ENCODE data around the gene SGMS1. TPM values are rescaled to one million over a fixed set of nuclear protein-coding genes. Genes with fewer than 3 reads are reported as not detected.
A peak's percentile ranks its signal among the peaks of the same experiment; 100 is the strongest.

The SGMS1 gene
- polyA plus RNA-seq, 3 donors: 53.2 to 57.3 (median 54.7) TPM

- DNase-seq (ENCODE audit: low read depth in 3 of 3, low spot score in 2 of 3): no peak
Observed at GRCh38 chr10:50636618-50637579, 13.1 kb upstream of the SGMS1 start.

DNA sequence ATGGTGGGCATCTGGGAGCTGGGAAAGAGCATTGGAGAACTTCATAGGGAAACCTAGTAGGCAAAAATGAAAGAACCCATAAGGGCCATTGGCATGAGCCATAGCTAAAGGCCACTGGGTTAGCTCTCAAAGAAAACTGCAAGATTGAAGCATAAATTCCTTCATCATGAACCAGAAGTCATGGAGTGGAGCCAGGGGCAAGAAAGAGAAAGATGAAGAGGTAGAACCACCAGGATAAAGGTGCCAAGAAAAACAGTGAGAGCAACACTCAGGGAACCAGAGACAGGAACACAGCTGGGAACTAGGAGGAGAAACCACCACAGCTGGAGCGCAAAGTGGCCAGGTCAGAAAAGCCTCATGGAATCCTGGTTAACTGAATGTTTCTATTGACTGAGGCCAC is 11.5 kb upstream of the SGMS1 start:
- DNase-seq (ENCODE audit: low read depth in 3 of 3, low spot score in 2 of 3): no peak

DNA sequence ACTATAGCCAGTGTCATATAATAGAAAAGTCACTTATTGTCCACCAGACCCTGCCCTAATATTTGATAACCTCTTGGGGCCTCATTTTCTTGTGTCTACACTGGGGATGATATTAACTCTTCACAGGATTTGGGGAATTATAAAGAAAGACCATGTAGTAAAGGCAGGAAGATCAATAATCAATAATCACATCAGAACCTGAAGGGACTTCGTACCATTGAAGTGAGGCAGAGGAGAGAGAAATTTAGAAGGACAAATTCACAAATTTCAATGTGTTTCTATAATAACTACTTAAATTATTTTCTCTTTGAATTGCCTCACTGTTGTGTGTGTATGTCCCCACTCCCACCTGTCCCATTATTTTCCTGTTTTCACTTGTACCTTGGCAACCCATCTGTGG is 10.7 kb upstream of the SGMS1 start:
- DNase-seq (ENCODE audit: low read depth in 3 of 3, low spot score in 2 of 3): no peak

GRCh38 chr10:50631052-50631451 is 7.3 kb upstream of the SGMS1 start:
- no peak for DNase-seq (ENCODE audit: low read depth in 3 of 3, low spot score in 2 of 3)

GRCh38 chr10:50629495-50630122 is 5.9 kb upstream of the SGMS1 start:
- DNase-seq (ENCODE audit: low read depth in 3 of 3, low spot score in 2 of 3): no peak

DNA sequence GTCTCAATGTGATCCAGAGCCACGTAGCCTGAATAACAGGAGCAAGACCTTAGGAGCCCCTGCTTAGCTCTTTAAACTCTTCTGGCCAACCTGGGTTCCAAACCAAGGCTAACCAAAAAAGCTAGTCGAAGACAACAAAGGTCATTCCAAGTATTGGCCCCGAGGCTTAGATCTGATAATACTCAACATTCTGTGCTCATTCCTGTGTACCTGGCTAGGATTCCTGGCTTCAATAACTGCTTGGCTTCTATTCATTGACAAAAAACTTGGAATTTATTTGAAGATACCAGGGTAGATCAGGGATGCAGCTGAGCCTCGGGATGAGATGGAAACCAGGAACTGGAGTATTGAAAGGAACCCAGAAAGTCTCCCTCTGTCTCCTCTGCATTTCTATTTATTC is 4.1 kb upstream of the SGMS1 start:
- no peak for DNase-seq (ENCODE audit: low read depth in 3 of 3, low spot score in 2 of 3)

GRCh38 chr10:50627443-50627842 is 3.7 kb upstream of the SGMS1 start:
- DNase-seq (ENCODE audit: low read depth in 3 of 3, low spot score in 2 of 3): no peak

DNA sequence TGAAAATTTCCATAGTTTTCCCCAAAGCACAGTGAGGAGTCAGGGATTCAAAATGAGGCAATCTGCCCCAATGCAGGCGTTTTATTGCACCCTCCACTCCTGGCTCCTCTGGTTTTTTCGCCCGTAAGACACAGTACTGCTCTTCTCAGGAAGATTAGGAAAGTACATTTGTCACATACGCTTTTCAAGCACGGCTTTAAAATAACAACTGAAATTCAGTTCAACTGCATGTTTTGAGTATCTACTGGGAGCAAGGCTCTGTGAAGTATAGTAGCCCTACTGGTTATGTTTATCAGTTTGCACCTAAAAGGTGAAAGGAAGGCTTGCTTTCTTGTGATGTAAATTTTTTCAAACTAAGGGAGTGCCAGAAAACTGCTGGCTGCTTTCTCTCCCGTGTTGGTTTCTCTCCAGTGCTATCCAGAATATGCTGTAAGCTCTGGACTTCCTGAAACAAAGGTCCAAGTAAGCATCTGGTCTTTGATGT is 1.9 kb upstream of the SGMS1 start:
- no peak for DNase-seq (ENCODE audit: low read depth in 3 of 3, low spot score in 2 of 3)

- peak in 2 of 3 donors; percentile 77 to 80 for DNase-seq (ENCODE audit: low read depth in 3 of 3, low spot score in 2 of 3)
Observed at GRCh38 chr10:50624866-50625501, 1.2 kb upstream of the SGMS1 start.

GRCh38 chr10:50624413-50624865 is 683 bp upstream of the SGMS1 start:
- peak; percentile 92 to 94 (median 93) for DNase-seq (ENCODE audit: low read depth in 3 of 3, low spot score in 2 of 3)

DNA sequence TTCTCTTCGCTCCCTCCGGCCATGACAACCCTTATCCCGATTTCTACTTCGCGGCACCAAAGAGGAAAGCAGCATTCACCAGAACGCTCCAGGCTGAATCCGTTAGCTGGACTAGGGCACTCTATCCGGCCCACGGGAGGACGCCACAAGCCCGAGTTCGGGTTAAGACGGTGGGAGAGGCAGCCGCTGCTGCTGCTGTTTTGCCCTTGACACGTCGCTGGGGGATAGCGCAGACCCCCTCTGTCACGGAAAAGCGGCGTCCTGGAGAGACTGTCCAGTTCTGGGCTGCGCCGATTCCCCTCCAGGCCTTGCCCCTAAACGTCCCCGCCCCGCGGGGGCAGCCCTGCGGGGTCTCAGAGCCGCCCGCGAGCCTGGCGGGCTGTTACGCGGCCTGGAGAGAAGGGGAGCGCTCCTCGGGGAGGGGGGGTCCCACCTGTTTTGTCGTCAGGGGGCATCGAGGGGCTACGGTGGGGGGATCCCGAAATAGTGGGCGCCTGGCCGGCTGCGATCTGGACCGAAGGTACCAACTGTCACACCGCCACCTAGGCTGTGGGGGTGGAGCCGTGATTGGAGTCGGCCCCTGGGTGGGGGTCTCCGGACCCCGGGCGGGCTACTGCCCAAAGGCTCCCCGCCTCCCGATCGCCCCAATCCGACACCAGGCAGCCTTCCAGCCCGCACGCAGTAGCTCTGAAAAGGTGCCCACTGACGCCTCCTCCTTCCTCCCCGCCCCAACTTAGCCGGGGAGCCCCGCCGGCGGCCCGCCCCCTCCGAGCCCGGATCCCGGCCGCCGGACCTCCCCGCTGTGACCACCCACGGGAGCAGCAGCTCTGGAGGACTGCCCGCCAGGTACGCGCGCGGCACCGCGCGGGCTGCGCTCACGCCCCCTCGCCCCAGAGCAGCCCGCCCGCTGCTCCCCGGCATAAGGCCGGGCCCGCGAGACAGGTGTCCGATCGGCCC is 772 bp downstream of the SGMS1 start:
- peak in 1 of 3 donors; percentile 39 for DNase-seq (ENCODE audit: low read depth in 3 of 3, low spot score in 2 of 3)

GRCh38 chr10:50621968-50622705 is 1.6 kb downstream of the SGMS1 start:
- peak in 1 of 3 donors; percentile 56 for DNase-seq (ENCODE audit: low read depth in 3 of 3, low spot score in 2 of 3)

- no peak for DNase-seq (ENCODE audit: low read depth in 3 of 3, low spot score in 2 of 3)
Observed at GRCh38 chr10:50620899-50621298, 2.9 kb downstream of the SGMS1 start.

DNA sequence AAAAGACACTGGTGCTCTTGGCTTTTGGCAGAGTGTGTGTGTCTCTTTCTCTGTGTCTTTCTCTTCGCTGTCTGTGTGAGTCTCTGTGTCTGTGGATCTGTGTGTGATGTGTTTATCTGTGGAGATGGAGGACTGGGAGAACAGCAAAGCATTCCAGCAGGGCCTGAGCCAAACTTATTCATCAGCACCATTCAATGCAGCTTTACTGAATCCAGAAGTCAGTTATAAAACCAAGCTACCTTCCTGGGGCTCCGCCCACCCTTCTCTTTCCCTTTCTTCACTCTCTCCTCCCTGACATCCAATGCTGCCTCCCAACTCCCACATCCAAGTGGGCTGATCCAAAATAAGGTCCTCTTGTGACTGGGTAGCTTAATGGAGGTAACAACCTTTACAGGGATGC is 3.9 kb downstream of the SGMS1 start:
- DNase-seq (ENCODE audit: low read depth in 3 of 3, low spot score in 2 of 3): no peak

DNA sequence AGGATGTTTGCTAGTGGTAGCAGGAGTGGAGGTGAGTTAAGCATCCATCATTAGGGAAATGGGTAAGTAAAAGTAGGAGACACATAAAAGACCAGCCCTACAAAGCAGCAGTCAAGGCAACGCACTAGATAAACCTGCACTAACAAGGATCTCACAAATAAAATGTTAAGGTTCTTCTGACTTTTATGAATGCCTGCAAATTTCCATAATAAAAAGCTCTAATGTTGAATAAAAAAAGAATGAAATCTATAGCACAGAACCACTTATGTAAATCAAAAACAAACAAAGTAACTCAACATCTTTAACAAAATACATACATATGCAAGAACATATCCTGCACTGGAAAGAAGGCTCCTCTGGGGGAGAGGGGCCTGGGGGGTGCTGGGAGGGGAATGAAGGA is 4.6 kb downstream of the SGMS1 start:
- no peak for DNase-seq (ENCODE audit: low read depth in 3 of 3, low spot score in 2 of 3)

GRCh38 chr10:50618624-50619023 is 5.1 kb downstream of the SGMS1 start:
- no peak for DNase-seq (ENCODE audit: low read depth in 3 of 3, low spot score in 2 of 3)

DNA sequence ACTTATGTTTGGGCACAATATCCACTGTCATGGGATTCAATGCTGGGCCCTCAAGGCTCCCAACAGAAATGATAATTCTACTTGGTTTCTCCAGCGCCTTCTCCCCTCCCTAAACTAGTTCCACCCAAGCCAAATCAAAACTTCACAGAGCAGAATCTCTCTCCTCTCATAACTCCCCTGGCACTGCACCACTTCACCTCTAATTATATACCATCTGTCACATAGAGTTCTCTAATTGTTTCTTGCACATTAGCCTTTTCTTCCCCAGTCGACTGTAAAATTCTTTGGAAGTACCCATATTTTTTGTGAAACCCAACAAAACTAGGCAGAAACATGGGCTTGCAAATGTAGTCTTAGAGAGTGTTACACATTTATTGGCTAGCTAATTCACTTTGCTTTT is 8.1 kb downstream of the SGMS1 start:
- no peak for DNase-seq (ENCODE audit: low read depth in 3 of 3, low spot score in 2 of 3)

DNA sequence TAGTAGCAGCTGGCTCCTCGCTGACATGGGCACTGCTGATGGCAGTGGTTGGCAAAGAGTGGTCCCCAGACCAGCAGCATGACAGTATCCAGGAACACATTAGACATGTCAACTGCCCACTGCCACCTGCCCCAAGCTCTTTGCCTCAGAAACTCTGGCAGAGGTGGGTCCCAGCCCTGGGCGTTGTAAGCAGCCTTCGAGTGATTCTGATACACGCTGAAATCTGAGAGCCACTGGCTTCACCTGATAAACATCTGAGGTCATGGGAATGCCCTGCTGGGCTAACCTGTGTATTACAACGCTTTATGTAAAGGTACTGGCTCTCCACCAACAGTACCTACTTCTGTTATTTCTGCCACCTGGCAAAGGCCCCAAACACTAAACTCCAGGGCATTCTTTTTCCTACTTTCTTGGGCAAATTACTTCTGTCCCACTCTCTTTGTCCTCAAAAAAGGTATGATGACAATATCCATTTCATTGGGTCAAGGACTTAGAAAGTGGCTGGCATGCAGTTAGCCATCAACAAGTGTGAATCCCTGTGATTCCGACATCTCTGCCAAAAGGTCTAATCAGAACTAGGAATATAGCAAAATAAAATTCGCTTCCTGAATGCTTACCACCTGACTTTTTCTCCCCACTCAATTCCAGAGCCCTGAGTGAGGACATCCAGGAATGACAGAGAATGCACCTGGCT is 9.2 kb downstream of the SGMS1 start:
- no peak for DNase-seq (ENCODE audit: low read depth in 3 of 3, low spot score in 2 of 3)

All from right renal cortex interstitium (tissue), 3 donors.